GM12878 (cell line): Measurements from ENCODE around the gene MOGAT1. TPM values are rescaled to one million over a fixed set of nuclear protein-coding genes. Genes with fewer than 3 reads are reported as not detected.
A peak's percentile ranks its signal among the peaks of the same experiment; 100 is the strongest.

ENCODE experiments used
- ATAC-seq: fragments of 200-7000 bp; cut with Tn5 transposase; 3 replicates; pipeline ENCODE4 v1.9.1; 2020; ENCODE audit warnings: mild to moderate bottlenecking, moderate library complexity
- BruUV-seq: library from RNA; stranded (reverse); fragments of 400-500 nt; replicated peaks from 2 replicates; lab custom pipeline; 2021; lab: Mats Ljungman, UMichigan
- CTCF ChIA-PET: fragments of 300-600 bp; sonication (Branson Sonifier 250); formaldehyde crosslinking; extraction: SDS; loops from one replicate; lab custom pipeline; 2021; ENCODE audit warnings: inconsistent platforms; lab: Yijun Ruan, JAX
- POLR2A ChIA-PET: fragments of 350-600 bp; formaldehyde crosslinking; extraction: SDS; loops from one replicate; lab custom pipeline; 2021; ENCODE audit warnings: inconsistent platforms; lab: Charles Lee
- RAD21 ChIA-PET: fragments of 300-600 bp; sonication (Branson Sonifier 250); formaldehyde crosslinking; loops from one replicate; lab custom pipeline; 2023; ENCODE audit warnings: antibody characterized with exemption; ENCODE audit not compliant: unreplicated experiment; lab: Charles Lee
- SMC1A ChIA-PET: fragments of 300-600 bp; sonication (Branson Sonifier 250); formaldehyde crosslinking; loops from one replicate; lab custom pipeline; 2023; ENCODE audit not compliant: unreplicated experiment, uncharacterized antibody; lab: Charles Lee
- DNase-seq: peaks from one replicate; pipeline ENCODE4 v3.0.0-alpha.2; 2011; ENCODE audit warnings: low read depth, low spot score
- FAIRE-seq: peaks from 3 replicates; lab custom pipeline; 2011; peaks lifted over from hg19 to GRCh38; lab: Jason Lieb, UNC
- H2AFZ ChIP-seq: 2 replicates; pipeline ENCODE4 v1.6.0; 2011; ENCODE audit warnings: low read depth, low read length, control low read depth; ENCODE audit not compliant: control insufficient read depth
- H3K27ac ChIP-seq: 2 replicates; pipeline ENCODE4 v1.5.1; 2011; ENCODE audit warnings: control low read depth; ENCODE audit not compliant: control insufficient read depth, insufficient read depth
- H3K27me3 ChIP-seq, 2 experiments: replicated peaks in 1 of 2; 2 replicates each; pipeline versions ENCODE4 v1.6.0 to v1.6.1; 2011; ENCODE audit warnings: low read length in 1 of 2; ENCODE audit not compliant: control insufficient read depth in 2 of 2, insufficient read depth in 2 of 2
- H3K36me3 ChIP-seq, 2 experiments: 2 replicates each; pipeline ENCODE4 v1.5.1; 2011; ENCODE audit warnings: low read length in 1 of 2; ENCODE audit not compliant: control insufficient read depth in 2 of 2, insufficient read depth in 2 of 2
- H3K4me1 ChIP-seq: 2 replicates; pipeline ENCODE4 v1.6.1; 2011; ENCODE audit warnings: mild to moderate bottlenecking, low read length, moderate library complexity, mixed read lengths; ENCODE audit not compliant: control insufficient read depth, insufficient read depth
- H3K4me2 ChIP-seq: 2 replicates; pipeline ENCODE4 v1.6.0; 2011; ENCODE audit warnings: control low read depth; ENCODE audit not compliant: control insufficient read depth, insufficient read depth
- H3K4me3 ChIP-seq: fragments of 200-600 bp; sonication (generic); 2 replicates; pipeline ENCODE4 v1.5.1; 2016
- H3K79me2 ChIP-seq: 2 replicates; pipeline ENCODE4 v1.6.0; 2011; ENCODE audit warnings: low read length; ENCODE audit not compliant: control insufficient read depth, insufficient read depth
- H3K9ac ChIP-seq: 2 replicates; pipeline ENCODE4 v1.8.0; 2011; ENCODE audit warnings: low read length, control low read depth, mixed read lengths; ENCODE audit not compliant: control insufficient read depth, insufficient read depth
- H3K9me3 ChIP-seq: replicated peaks from 3 replicates; pipeline ENCODE4 v1.5.1; 2011; ENCODE audit warnings: mild to moderate bottlenecking, low read length; ENCODE audit not compliant: control insufficient read depth, insufficient read depth
- H4K20me1 ChIP-seq: 2 replicates; pipeline ENCODE4 v1.6.0; 2011; ENCODE audit not compliant: control insufficient read depth, insufficient read depth
- CBFB ChIP-seq: IDR thresholded peaks from 2 replicates; pipeline ENCODE4 v1.6.1; 2016; ENCODE audit warnings: antibody characterized with exemption, low read depth
- CREB1 ChIP-seq: IDR thresholded peaks from 2 replicates; pipeline ENCODE4 v1.6.1; 2012; ENCODE audit warnings: low read depth, mild to moderate bottlenecking, inconsistent platforms
- PAX5 ChIP-seq: IDR thresholded peaks from 2 replicates; pipeline ENCODE4 v1.6.1; 2011; ENCODE audit warnings: low read depth, low read length, borderline replicate concordance
- POLR2AphosphoS5 ChIP-seq: IDR thresholded peaks from 2 replicates; pipeline ENCODE4 v1.6.1; 2011; ENCODE audit warnings: mild to moderate bottlenecking, low read length, inconsistent platforms
- RAD51 ChIP-seq: fragments of 450-650 bp; IDR thresholded peaks from 2 replicates; pipeline ENCODE4 v1.6.1; 2016; ENCODE audit warnings: moderate library complexity, mild to moderate bottlenecking, inconsistent platforms
- RFX5 ChIP-seq: IDR thresholded peaks from 2 replicates; pipeline ENCODE4 v1.6.1; 2011; ENCODE audit warnings: low read depth, low read length, improper control_type of control experiment
- SPI1 ChIP-seq: IDR thresholded peaks from 2 replicates; pipeline ENCODE4 v1.6.1; 2011; ENCODE audit warnings: low read depth, mild to moderate bottlenecking, low read length, moderate library complexity, borderline replicate concordance; ENCODE audit not compliant: insufficient read depth
- WGBS: methylation state at CpG from one replicate; pipeline ENCODE4 v1.1.6; 2016; ENCODE audit warnings: low lambda C conversion rate; ENCODE audit not compliant: insufficient replicate concordance, insufficient coverage; ENCODE audit errors: missing lambda C conversion rate; 5-methylcytosine and 5-hydroxymethylcytosine counted together
- in situ Hi-C: fragments of 300-500 bp; cut with MboI; formaldehyde crosslinking; loops from 9 replicates; pipeline ENCODE4 v1.14.3; 2018; ENCODE audit warnings: mixed read lengths
- intact Hi-C: fragments of 100-400 bp; cut with micrococcal nuclease; formaldehyde crosslinking; loops from one replicate; pipeline ENCODE4 v1.14.2; 2022; ENCODE audit not compliant: unreplicated experiment
- polyA plus RNA-seq, 11 experiments: library from polyadenylated mRNA; depleted of rRNA in 4 of 11; unstranded in 6 of 11; stranded (reverse) in 5 of 11; fragments of >200 nt; fragmentation: Nextera tagmentation in 4 of 11; fragmentation: Illumina TruSeq in 1 of 11; extraction: Ambion mirVana in 4 of 11; extraction: Trizol in 1 of 11; gene quantifications; 1 replicate in 1 of 11; 2 replicates in 10 of 11; pipeline versions ENCODE4 v1.2.1 to v1.2.3, GENCODE V29; 2011 to 2016; ENCODE audit warnings: inconsistent platforms in 2 of 11, missing spikeins in 2 of 11, low read depth in 1 of 11
- total RNA-seq, 4 experiments: library from RNA; depleted of rRNA in 3 of 4; stranded (reverse); fragments of >200 nt in 3 of 4; fragmentation: Illumina TruSeq in 1 of 4; extraction: Trizol in 1 of 4; gene quantifications; 2 replicates each; pipeline versions ENCODE4 v1.2.1 to v1.2.3, GENCODE V29; 2013 to 2021
- TF ChIP-seq, protein P1 (sequence below): fragments of 450-650 bp; IDR thresholded peaks from 2 replicates; pipeline ENCODE4 v1.6.1; 2016; ENCODE audit warnings: mild to moderate bottlenecking, moderate library complexity, borderline replicate concordance
- TF ChIP-seq, protein P2 (sequence below): IDR thresholded peaks from 2 replicates; pipeline ENCODE4 v1.6.1; 2011; ENCODE audit warnings: low read depth, mild to moderate bottlenecking, low read length, moderate library complexity, borderline replicate concordance; ENCODE audit errors: extremely low read depth

The MOGAT1 gene
- total and polyA plus RNA-seq, 10 of the 15 experiments (the other 5 are each of a cell fraction or from before 2014, with no cell fraction given), result not detected

DNA sequence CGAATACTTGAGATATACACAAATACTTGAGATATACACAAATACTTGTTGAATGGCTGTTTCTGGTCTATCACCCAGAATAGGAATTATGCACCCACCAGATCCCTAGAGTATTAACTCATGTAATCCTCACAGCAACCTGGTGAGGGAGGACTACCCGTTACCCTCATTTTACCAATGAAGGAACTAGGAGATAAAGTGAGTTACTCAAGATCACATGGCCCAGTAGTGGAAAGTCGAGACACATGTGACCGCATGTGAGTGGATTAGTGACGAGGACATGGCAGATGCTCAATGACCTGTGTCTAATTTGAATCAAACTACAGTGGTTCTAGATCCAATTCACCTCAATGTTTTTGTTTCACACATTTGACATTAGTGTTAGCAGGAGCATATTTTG, 2.4 kb downstream of the MOGAT1 start:
- Histone ChIP-seq H3K79me2 (no peaks in the 10 kb centered on the region), H3K4me1 (no peaks in the 10 kb centered on the region), H3K4me3 (no peak overlapping the region)
- in situ Hi-C loops, result no loop called here
- TF ChIP-seq, protein P1, sequence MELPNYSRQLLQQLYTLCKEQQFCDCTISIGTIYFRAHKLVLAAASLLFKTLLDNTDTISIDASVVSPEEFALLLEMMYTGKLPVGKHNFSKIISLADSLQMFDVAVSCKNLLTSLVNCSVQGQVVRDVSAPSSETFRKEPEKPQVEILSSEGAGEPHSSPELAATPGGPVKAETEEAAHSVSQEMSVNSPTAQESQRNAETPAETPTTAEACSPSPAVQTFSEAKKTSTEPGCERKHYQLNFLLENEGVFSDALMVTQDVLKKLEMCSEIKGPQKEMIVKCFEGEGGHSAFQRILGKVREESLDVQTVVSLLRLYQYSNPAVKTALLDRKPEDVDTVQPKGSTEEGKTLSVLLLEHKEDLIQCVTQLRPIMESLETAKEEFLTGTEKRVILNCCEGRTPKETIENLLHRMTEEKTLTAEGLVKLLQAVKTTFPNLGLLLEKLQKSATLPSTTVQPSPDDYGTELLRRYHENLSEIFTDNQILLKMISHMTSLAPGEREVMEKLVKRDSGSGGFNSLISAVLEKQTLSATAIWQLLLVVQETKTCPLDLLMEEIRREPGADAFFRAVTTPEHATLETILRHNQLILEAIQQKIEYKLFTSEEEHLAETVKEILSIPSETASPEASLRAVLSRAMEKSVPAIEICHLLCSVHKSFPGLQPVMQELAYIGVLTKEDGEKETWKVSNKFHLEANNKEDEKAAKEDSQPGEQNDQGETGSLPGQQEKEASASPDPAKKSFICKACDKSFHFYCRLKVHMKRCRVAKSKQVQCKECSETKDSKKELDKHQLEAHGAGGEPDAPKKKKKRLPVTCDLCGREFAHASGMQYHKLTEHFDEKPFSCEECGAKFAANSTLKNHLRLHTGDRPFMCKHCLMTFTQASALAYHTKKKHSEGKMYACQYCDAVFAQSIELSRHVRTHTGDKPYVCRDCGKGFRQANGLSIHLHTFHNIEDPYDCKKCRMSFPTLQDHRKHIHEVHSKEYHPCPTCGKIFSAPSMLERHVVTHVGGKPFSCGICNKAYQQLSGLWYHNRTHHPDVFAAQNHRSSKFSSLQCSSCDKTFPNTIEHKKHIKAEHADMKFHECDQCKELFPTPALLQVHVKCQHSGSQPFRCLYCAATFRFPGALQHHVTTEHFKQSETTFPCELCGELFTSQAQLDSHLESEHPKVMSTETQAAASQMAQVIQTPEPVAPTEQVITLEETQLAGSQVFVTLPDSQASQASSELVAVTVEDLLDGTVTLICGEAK, result no peak
- TF ChIP-seq RAD51, result peak; percentile 39; the same call in 1 of the 2 replicates
- TF ChIP-seq, all 136 proteins: peak for 1
- Histone ChIP-seq H3K27ac (no peak overlapping the region), H3K9me3 (no peaks in the 10 kb centered on the region), H3K9ac (no peak overlapping the region), H2AFZ (no peak overlapping the region), H3K36me3 (no peaks in the 10 kb centered on the region), H3K4me2 (no peak overlapping the region), H4K20me1 (no peaks in the 10 kb centered on the region), H3K27me3 (peaks cover 3 to 8% of the 10 kb centered on the region in 2 experiments)
- 38% methylated on average over 5 of the region's 5 CpGs for WGBS
- FAIRE-seq, result no peak
- BruUV-seq, result no TSS peak
- DNase-seq, result no peak
- ChIA-PET CTCF (no interaction called here), RAD21 (no interaction called here), SMC1A (no interaction called here), POLR2A (no interaction called here)
- intact Hi-C loops, result no loop called here
- ATAC-seq, result peak; percentile 42

DNA sequence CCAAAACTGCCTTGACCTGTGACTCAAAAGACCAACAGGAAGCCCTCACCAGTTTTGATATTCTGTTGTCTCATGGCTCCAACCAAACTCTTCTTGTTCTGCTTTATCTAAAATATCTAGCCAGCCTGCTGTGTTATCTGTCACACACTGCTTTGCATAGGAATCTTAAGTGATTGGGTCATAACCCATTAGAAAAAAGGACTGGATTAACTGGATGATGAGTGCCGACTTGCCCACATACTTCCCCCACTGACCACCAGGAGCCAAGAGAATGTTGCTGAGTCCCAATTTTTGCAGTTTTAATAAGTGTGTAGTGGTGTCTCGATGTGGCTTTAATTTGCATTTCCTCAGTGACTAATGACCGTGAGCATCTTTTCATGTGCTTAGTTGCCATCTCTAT, 6.5 kb downstream of the MOGAT1 start:
- in situ Hi-C loops, result no loop called here
- SMC1A ChIA-PET, result interaction anchor here (0.9 to 1.1 kb wide), 2 partner anchors 37 to 229 kb away, joined by 3 read pairs; no protein-coding TSS in a partner anchor
- RAD21 ChIA-PET, result no interaction called here

More for the DNA sequence above, 6.5 kb downstream of the MOGAT1 start:
- Histone ChIP-seq H3K9ac (no peak overlapping the region), H3K27ac (no peak overlapping the region), H3K79me2 (no peaks in the 10 kb centered on the region)
- no peak for ATAC-seq
- TF ChIP-seq RFX5, result no peak
- TF ChIP-seq SPI1, result no peak
- TF ChIP-seq, protein P2, sequence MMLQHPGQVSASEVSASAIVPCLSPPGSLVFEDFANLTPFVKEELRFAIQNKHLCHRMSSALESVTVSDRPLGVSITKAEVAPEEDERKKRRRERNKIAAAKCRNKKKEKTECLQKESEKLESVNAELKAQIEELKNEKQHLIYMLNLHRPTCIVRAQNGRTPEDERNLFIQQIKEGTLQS, result no peak
- no peak for TF ChIP-seq PAX5
- TF ChIP-seq POLR2AphosphoS5, result no peak
- TF ChIP-seq CREB1, result no peak
- no peak for TF ChIP-seq CBFB
- TF ChIP-seq, all 136 proteins: peak for 0
- no peak overlapping the region for H3K4me2 ChIP-seq
- no peaks in the 10 kb centered on the region for H4K20me1 ChIP-seq
- no peaks in the 10 kb centered on the region for H3K36me3 ChIP-seq
- ChIA-PET POLR2A (no interaction called here), CTCF (interaction anchor here (2.0 kb wide), 1 partner anchor 12 kb away, joined by 7 read pairs; no protein-coding TSS in a partner anchor)
- no peak for FAIRE-seq
- BruUV-seq, result no TSS peak
- DNase-seq, result no peak
- WGBS, result 42% methylated on average over 3 of the region's 3 CpGs
- H3K4me3 ChIP-seq, result no peak overlapping the region
- no peak overlapping the region for H2AFZ ChIP-seq
- no peaks in the 10 kb centered on the region for H3K27me3 ChIP-seq
- no peaks in the 10 kb centered on the region for H3K9me3 ChIP-seq
- H3K4me1 ChIP-seq, result no peaks in the 10 kb centered on the region
- intact Hi-C loops, result no loop called here
